ENCODE data around the gene UTP3. TPM values are rescaled to one million over a fixed set of nuclear protein-coding genes. Genes with fewer than 3 reads are reported as not detected.
A peak's percentile ranks its signal among the peaks of the same experiment; 100 is the strongest.

UTP3 gene
- total and polyA plus RNA-seq, 2 donors (not counting 3 experiments of a cell fraction or from before 2014, with no cell fraction given): 8.7 to 32.8 TPM

GRCh38 chr4:70688795-70689231 lies 481 bp downstream of the UTP3 start:
- Histone ChIP-seq H3K9me3 (replicated peaks; ENCODE audit: control insufficient read depth, insufficient read depth, low read length) (no peaks in the 10 kb centered on the region), H2AFZ (ENCODE audit: low read depth, low read length) (peak overlapping the region; percentile 37), H3K36me3 (ENCODE audit: control insufficient read depth in 2 of 2, extremely low read depth in 1 of 2, insufficient read depth in 2 of 2, low read length in 2 of 2) (no peaks in the 10 kb centered on the region), H3K4me2 (ENCODE audit: insufficient read depth, low read length) (peak overlapping the region; percentile 93), H3K27me3 (ENCODE audit: control insufficient read depth in 2 of 2, insufficient read depth in 2 of 2, low read length in 2 of 2) (no peaks in the 10 kb centered on the region), H3K9ac (replicated peaks; ENCODE audit: extremely low read depth, insufficient read depth, low read length) (peak overlapping the region; percentile 76), H3K4me3 (replicated peaks in 1 of 3; ENCODE audit: insufficient read depth in 1 of 3, low read depth in 1 of 3, low read length in 3 of 3) (peak overlapping the region; percentile 20 to 72 (median 62)), H3K79me2 (ENCODE audit: control insufficient read depth, insufficient read depth, low read length) (peaks cover 31% of the 10 kb centered on the region), H4K20me1 (replicated peaks; ENCODE audit: control insufficient read depth, extremely low read depth, insufficient read depth, low read length) (no peaks in the 10 kb centered on the region), H3K27ac (ENCODE audit: insufficient read depth, low read depth, low read length) (peak overlapping the region; percentile 36), H3K4me1 (ENCODE audit: control insufficient read depth, extremely low read depth, insufficient read depth, low read length) (peaks cover 22% of the 10 kb centered on the region), H3K9me1 (replicated peaks; ENCODE audit: control insufficient read depth, extremely low read depth, insufficient read depth, low read length) (no peaks in the 10 kb centered on the region)
- FAIRE-seq (no peak), DNase-seq (ENCODE audit: low read depth, low spot score) (no peak)
- no TSS peak for BruUV-seq (replicated peaks)
- dilution Hi-C loops (cut with MboI; ENCODE audit: extremely low pct_ligation_motif_present, low sequenced_read_pairs): no loop called here
- intact Hi-C loops (cut with micrococcal nuclease): loop anchor here (1.0 kb wide), 5 partner anchors 15 to 304 kb away; partner anchors contain the start of genes DCK, GRSF1 and MOB1B
- POLR2A ChIA-PET: interaction anchor here (2.1 kb wide), 1 partner anchor 16 kb away, joined by 12 read pairs; no protein-coding TSS in a partner anchor
- TF ChIP-seq, protein P1, sequence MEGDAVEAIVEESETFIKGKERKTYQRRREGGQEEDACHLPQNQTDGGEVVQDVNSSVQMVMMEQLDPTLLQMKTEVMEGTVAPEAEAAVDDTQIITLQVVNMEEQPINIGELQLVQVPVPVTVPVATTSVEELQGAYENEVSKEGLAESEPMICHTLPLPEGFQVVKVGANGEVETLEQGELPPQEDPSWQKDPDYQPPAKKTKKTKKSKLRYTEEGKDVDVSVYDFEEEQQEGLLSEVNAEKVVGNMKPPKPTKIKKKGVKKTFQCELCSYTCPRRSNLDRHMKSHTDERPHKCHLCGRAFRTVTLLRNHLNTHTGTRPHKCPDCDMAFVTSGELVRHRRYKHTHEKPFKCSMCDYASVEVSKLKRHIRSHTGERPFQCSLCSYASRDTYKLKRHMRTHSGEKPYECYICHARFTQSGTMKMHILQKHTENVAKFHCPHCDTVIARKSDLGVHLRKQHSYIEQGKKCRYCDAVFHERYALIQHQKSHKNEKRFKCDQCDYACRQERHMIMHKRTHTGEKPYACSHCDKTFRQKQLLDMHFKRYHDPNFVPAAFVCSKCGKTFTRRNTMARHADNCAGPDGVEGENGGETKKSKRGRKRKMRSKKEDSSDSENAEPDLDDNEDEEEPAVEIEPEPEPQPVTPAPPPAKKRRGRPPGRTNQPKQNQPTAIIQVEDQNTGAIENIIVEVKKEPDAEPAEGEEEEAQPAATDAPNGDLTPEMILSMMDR (IDR thresholded peaks at IDR 0.05; ENCODE audit: extremely low read depth in 1 of 2, insufficient read depth in 1 of 2, low read depth in 1 of 2, low read length in 2 of 2): no peak
- TF ChIP-seq JUN (IDR thresholded peaks at IDR 0.05; ENCODE audit: borderline replicate concordance, insufficient read depth, insufficient read length, low read depth): no peak
- no peak for TF ChIP-seq POLR2AphosphoS5 (IDR thresholded peaks at IDR 0.05; ENCODE audit: insufficient read depth, low read depth, low read length)
- TF ChIP-seq EZH2 (IDR thresholded peaks at IDR 0.05; ENCODE audit: borderline replicate concordance, low read depth, low read length, severe bottlenecking): no peak
- TF ChIP-seq GATA2 (IDR thresholded peaks at IDR 0.05; ENCODE audit: insufficient read depth, insufficient read length, low read depth, low read length): no peak
- no peak for TF ChIP-seq MYC (IDR thresholded peaks at IDR 0.05; ENCODE audit: low read depth, low read length)
- no peak for TF ChIP-seq MAX (IDR thresholded peaks at IDR 0.05; ENCODE audit: insufficient read depth, insufficient read length)
- TF ChIP-seq FOS (IDR thresholded peaks at IDR 0.05; ENCODE audit: borderline replicate concordance, insufficient read depth, low read length): no peak
- TF ChIP-seq POLR2A (IDR thresholded peaks at IDR 0.05; ENCODE audit: low read depth, low read length): no peak
- CTCF ChIA-PET: interaction anchor here (0.5 to 2.1 kb wide), 5 partner anchors 9 to 87 kb away, joined by 3 to 16 read pairs (median 4); no protein-coding TSS in a partner anchor

Data from endothelial cell of umbilical vein (primary cell).